NCI-H146 (cell line): Measurements from ENCODE around the gene DNAH2.

Experiments used
- DNase-seq: peaks from one replicate; lab custom pipeline; 2025; lab: John Stamatoyannopoulos, UW

The DNAH2 gene

GRCh38 chr17:7702776-7703175, 14.8 kb upstream of the DNAH2 start:
- no peak for DNase-seq

- peak; percentile 40 for DNase-seq
Observed at GRCh38 chr17:7703584-7704479, 13.7 kb upstream of the DNAH2 start.

- DNase-seq: peak; percentile 63
Observed at GRCh38 chr17:7704601-7705268, 12.8 kb upstream of the DNAH2 start, which contains the start of gene EFNB3. Gene EFNB3, plus strand, starts transcription at chr17:7705202. Its CDS starts 397 bp downstream, at chr17:7705599.

GRCh38 chr17:7705269-7706255, 12.0 kb upstream of the DNAH2 start:
- peak; percentile 32 for DNase-seq

GRCh38 chr17:7706631-7707354, 10.8 kb upstream of the DNAH2 start:
- DNase-seq: no peak

GRCh38 chr17:7707446-7707845, 10.1 kb upstream of the DNAH2 start:
- DNase-seq: peak; percentile 10

- no peak for DNase-seq
Observed at GRCh38 chr17:7707858-7708750, 9.4 kb upstream of the DNAH2 start.

- DNase-seq: no peak
Observed at GRCh38 chr17:7709031-7709430, 8.5 kb upstream of the DNAH2 start.

- no peak for DNase-seq
Observed at GRCh38 chr17:7710301-7710700, 7.2 kb upstream of the DNAH2 start.

GRCh38 chr17:7711051-7711755, 6.3 kb upstream of the DNAH2 start:
- DNase-seq: no peak

GRCh38 chr17:7712111-7712771, 5.3 kb upstream of the DNAH2 start:
- peak; percentile 23 for DNase-seq

GRCh38 chr17:7713782-7714181, 3.8 kb upstream of the DNAH2 start:
- no peak for DNase-seq

- DNase-seq: no peak
Observed at GRCh38 chr17:7714721-7715594, 2.6 kb upstream of the DNAH2 start.

- DNase-seq: no peak
Observed at GRCh38 chr17:7715936-7716886, 1.3 kb upstream of the DNAH2 start.

GRCh38 chr17:7717756-7718350, 309 bp downstream of the DNAH2 start:
- peak; percentile 32 for DNase-seq

- no peak for DNase-seq
Observed at GRCh38 chr17:7719661-7720060, 2.1 kb downstream of the DNAH2 start.
